Measurements from ENCODE around the gene MUC13.

MUC13 gene

GRCh38 chr3:124942613-124943012 lies 8.1 kb upstream of the MUC13 start:
- FAIRE-seq: no peak

GRCh38 chr3:124941771-124942170 lies 7.2 kb upstream of the MUC13 start:
- FAIRE-seq: no peak

- FAIRE-seq: no peak
Measured at GRCh38 chr3:124939661-124940060, 5.1 kb upstream of the MUC13 start.

- FAIRE-seq: no peak
Measured at GRCh38 chr3:124938896-124939295, 4.3 kb upstream of the MUC13 start.

- no peak for FAIRE-seq
Measured at GRCh38 chr3:124937049-124937448, 2.5 kb upstream of the MUC13 start.

- FAIRE-seq: no peak
Measured at GRCh38 chr3:124935794-124936542, 1.4 kb upstream of the MUC13 start.

- no peak for FAIRE-seq
Measured at GRCh38 chr3:124935264-124935663, 713 bp upstream of the MUC13 start.

- peak; percentile 66 for FAIRE-seq
Measured at GRCh38 chr3:124928333-124929202, 6.0 kb downstream of the MUC13 start.

- no peak for FAIRE-seq
Measured at GRCh38 chr3:124927574-124928045, 6.9 kb downstream of the MUC13 start.

- FAIRE-seq: no peak
Measured at GRCh38 chr3:124926426-124927101, 8.0 kb downstream of the MUC13 start.

GRCh38 chr3:124924741-124925140 lies 9.8 kb downstream of the MUC13 start:
- no peak for FAIRE-seq

GRCh38 chr3:124923833-124924232 lies 10.7 kb downstream of the MUC13 start:
- FAIRE-seq: no peak

GRCh38 chr3:124920718-124921117 lies 13.8 kb downstream of the MUC13 start:
- no peak for FAIRE-seq

- no peak for FAIRE-seq
Measured at GRCh38 chr3:124919756-124920155, 14.8 kb downstream of the MUC13 start.

GRCh38 chr3:124918524-124918923 lies 16.0 kb downstream of the MUC13 start:
- no peak for FAIRE-seq

GRCh38 chr3:124916837-124917409 lies 17.6 kb downstream of the MUC13 start:
- FAIRE-seq: no peak

GRCh38 chr3:124915254-124915653 lies 19.3 kb downstream of the MUC13 start:
- no peak for FAIRE-seq

GRCh38 chr3:124907957-124908356 lies 26.6 kb downstream of the MUC13 start:
- FAIRE-seq: no peak

GRCh38 chr3:124904835-124905492 lies 29.6 kb downstream of the MUC13 start:
- FAIRE-seq: no peak

- FAIRE-seq: no peak
Measured at GRCh38 chr3:124903896-124904834, 30.4 kb downstream of the MUC13 start.

GRCh38 chr3:124896824-124897526 lies 37.6 kb downstream of the MUC13 start:
- FAIRE-seq: no peak
